Mesothelial cell of epicardium (in vitro differentiated cells): Measurements from ENCODE around the gene RAPGEF1. TPM values are rescaled to one million over a fixed set of nuclear protein-coding genes. Genes with fewer than 3 reads are reported as not detected.

ENCODE experiments used
- DNase-seq, 2 experiments: peaks; one replicate each; pipeline ENCODE4 v3.0.0; 2021; ENCODE audit warnings: low spot score in 2 of 2; ENCODE audit not compliant: unreplicated experiment in 2 of 2
- H3K27ac Mint-ChIP-seq: 2 replicates; pipeline ENCODE4 v1.8.0; 2021; ENCODE audit warnings: mixed read lengths
- H3K27me3 Mint-ChIP-seq: 2 replicates; pipeline ENCODE4 v1.8.0; 2021; ENCODE audit warnings: low read depth, mixed read lengths
- H3K36me3 Mint-ChIP-seq: 2 replicates; pipeline ENCODE4 v1.8.0; 2021; ENCODE audit warnings: mixed read lengths
- H3K4me1 Mint-ChIP-seq: 2 replicates; pipeline ENCODE4 v1.8.0; 2021; ENCODE audit warnings: mixed read lengths
- H3K4me3 Mint-ChIP-seq: 2 replicates; pipeline ENCODE4 v1.8.0; 2021; ENCODE audit warnings: mild to moderate bottlenecking, moderate library complexity, mixed read lengths
- H3K9me3 Mint-ChIP-seq: 2 replicates; pipeline ENCODE4 v1.8.0; 2021; ENCODE audit warnings: mixed read lengths
- total RNA-seq: library from RNA; stranded (reverse); gene quantifications from 3 replicates; pipeline ENCODE4 v1.2.1, GENCODE V29; 2021
- TF ChIP-seq, protein P1 (sequence below): fragments of 200-600 bp; sonication (generic); IDR thresholded peaks from one replicate; pipeline ENCODE4 v1.5.0; 2021; ENCODE audit warnings: antibody characterized with exemption; ENCODE audit not compliant: unreplicated experiment

Gene RAPGEF1
- total RNA-seq, 1 donor from 2014 or later, result 50.4 TPM

DNA sequence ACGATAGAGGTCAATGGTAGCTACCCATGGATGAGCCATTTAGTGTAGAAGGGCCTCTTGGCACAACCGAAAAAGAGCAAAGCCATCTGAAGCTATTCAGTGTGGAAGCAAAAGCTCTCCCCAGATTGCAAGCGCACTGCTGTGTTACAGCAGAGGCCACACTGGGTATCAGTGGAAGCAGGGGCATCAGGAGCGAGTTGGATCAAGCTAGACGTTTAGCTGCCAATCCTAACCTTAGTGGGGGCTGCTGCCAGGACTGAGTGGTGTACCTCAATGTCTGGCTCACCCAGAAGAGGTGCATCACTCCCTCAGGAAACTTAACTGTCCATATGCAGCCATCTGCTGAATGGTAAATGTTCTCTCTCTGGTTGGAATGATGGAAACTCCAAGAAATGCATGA is 44.5 kb downstream of the RAPGEF1 start:
- DNase-seq, result no peak
- no peaks in the 10 kb centered on the region for H3K27me3 Mint-ChIP-seq
- H3K36me3 Mint-ChIP-seq, result no peaks in the 10 kb centered on the region
- H3K4me1 Mint-ChIP-seq, result peaks cover 22% of the 10 kb centered on the region
- H3K9me3 Mint-ChIP-seq, result no peaks in the 10 kb centered on the region
- no peak overlapping the region for H3K27ac Mint-ChIP-seq
- TF ChIP-seq, protein P1, sequence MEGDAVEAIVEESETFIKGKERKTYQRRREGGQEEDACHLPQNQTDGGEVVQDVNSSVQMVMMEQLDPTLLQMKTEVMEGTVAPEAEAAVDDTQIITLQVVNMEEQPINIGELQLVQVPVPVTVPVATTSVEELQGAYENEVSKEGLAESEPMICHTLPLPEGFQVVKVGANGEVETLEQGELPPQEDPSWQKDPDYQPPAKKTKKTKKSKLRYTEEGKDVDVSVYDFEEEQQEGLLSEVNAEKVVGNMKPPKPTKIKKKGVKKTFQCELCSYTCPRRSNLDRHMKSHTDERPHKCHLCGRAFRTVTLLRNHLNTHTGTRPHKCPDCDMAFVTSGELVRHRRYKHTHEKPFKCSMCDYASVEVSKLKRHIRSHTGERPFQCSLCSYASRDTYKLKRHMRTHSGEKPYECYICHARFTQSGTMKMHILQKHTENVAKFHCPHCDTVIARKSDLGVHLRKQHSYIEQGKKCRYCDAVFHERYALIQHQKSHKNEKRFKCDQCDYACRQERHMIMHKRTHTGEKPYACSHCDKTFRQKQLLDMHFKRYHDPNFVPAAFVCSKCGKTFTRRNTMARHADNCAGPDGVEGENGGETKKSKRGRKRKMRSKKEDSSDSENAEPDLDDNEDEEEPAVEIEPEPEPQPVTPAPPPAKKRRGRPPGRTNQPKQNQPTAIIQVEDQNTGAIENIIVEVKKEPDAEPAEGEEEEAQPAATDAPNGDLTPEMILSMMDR, result no peak
- H3K4me3 Mint-ChIP-seq, result no peak overlapping the region

DNA sequence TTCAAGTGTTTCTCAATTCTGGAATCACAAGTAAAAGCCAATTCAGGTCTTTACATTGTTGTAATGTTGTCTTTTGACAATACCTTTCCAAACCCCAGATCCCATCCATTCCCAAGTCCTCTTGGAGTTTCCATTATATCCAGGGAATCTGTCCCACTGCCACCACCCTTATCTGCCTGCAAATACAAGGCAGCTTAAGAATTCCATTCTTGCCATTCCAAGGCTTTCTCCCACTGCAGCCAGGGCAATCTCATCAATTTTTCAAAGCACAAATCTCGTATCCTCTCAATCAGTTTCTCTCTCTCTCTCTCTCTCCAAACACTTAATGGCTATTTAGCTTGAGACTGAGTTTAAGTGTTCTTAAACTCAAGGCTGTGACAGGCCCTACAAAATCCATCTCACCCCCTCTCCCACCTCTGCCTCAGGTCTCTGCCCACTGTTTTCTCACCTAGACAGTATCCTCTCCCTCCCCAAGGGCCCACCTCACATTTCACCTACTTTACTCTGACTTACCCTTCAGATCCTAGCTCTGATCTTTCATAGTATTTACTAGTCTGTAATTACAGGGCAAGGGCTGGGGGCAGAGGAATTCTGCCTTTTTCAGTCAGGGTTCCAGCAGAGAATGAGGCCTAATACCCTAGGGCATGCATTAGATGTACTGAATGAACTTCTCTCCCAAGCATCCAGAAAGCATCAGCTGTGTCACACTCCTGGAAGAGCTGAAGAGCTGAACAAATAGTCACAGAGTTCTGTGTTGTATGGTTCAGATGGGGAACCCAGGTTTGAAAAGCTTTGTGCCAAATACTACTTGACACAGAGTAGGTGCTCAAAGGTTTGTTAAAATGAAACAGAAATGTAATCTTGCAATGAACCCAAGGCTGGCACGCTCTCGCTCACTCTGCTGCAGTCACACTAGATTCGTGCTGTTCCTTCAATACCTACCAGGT is 46.0 kb downstream of the RAPGEF1 start:
- no peaks in the 10 kb centered on the region for H3K27me3 Mint-ChIP-seq
- H3K4me1 Mint-ChIP-seq, result peaks cover 22% of the 10 kb centered on the region

DNA sequence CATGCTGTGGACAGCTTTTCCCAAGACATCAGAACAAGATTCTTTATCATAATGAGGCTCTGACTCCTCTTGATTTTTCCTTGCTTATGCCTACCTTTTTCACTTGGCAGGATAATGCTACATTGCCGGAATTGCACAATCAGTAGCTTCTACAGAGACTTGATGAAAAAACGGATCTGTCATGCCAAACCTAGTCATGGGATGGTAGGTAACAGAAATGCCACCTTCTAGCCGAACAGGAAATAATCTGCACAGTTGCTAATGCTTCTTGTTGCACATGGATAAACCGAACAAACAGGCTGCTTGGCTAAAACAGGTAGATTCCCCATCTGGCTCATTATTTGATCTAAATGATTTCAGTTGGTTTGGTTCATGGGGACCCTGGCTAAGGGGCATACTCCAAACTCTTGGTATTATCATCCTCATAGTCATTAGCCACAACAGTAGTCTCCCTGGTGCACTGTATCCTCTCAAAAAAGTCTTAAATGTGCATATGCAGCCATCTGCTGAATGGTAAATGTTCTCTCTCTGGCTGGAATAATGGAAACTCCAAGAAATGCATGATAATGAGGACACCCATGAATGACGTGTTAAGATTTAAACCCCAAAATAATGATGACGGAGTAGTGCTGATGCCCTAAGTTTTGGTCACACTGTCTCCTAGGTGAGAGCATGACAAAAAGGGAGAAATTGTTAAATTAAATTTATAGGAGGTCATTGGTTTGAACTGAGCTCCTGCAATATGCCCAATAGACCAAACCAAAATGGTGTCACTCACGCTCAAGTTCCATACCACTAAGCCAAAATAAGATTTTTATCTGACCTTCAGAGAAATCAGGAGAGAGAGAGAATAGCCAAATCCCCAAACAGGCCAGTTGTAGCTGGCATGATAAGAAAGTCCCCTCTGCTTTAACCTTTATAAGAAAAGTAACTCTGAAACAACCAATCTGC is 47.0 kb downstream of the RAPGEF1 start:
- Mint-ChIP-seq H3K27me3 (no peaks in the 10 kb centered on the region), H3K36me3 (no peaks in the 10 kb centered on the region), H3K9me3 (no peaks in the 10 kb centered on the region), H3K4me3 (no peak overlapping the region), H3K27ac (no peak overlapping the region), H3K4me1 (peaks cover 19% of the 10 kb centered on the region)
- TF ChIP-seq, protein P1, result no peak
- no peak for DNase-seq

More for the DNA sequence above, 46.0 kb downstream of the RAPGEF1 start:
- H3K9me3 Mint-ChIP-seq, result no peaks in the 10 kb centered on the region
- DNase-seq, result no peak
- TF ChIP-seq, protein P1, result no peak
- no peak overlapping the region for H3K4me3 Mint-ChIP-seq
- H3K27ac Mint-ChIP-seq, result no peak overlapping the region
- no peaks in the 10 kb centered on the region for H3K36me3 Mint-ChIP-seq

DNA sequence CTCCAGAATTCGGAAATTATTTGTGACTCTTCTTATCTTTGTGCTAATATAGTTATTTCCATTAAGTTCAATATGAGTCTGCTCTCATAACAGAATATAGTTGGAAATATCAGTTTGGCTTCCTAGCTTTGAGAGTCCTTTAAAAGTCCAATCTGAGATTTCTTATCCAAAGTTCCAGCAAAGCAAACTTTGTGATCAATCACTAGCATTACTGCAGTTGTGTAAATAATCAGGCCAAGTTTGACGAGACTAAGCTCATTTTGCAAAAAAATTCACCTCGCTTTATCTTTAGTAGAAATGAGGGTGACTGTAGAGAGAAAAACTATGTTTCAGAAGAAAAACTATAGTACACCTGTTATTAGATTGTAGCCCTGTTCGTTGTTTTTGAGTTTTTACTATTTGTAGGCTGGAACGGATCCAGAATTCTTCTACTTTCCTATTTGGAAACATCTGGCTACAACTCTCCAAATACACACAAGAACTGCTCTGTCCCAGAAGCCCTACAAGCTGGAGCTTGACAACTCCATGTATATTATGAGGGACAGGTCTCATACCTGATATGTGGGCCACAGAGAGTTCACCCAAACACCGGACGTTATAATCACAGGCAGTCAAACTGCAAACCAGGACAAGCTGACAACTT is 47.8 kb downstream of the RAPGEF1 start:
- no peaks in the 10 kb centered on the region for H3K27me3 Mint-ChIP-seq
- no peaks in the 10 kb centered on the region for H3K36me3 Mint-ChIP-seq
- peaks cover 19% of the 10 kb centered on the region for H3K4me1 Mint-ChIP-seq
- TF ChIP-seq, protein P1, result no peak
- H3K9me3 Mint-ChIP-seq, result no peaks in the 10 kb centered on the region
- no peak for DNase-seq
- no peak overlapping the region for H3K4me3 Mint-ChIP-seq
- H3K27ac Mint-ChIP-seq, result no peak overlapping the region

DNA sequence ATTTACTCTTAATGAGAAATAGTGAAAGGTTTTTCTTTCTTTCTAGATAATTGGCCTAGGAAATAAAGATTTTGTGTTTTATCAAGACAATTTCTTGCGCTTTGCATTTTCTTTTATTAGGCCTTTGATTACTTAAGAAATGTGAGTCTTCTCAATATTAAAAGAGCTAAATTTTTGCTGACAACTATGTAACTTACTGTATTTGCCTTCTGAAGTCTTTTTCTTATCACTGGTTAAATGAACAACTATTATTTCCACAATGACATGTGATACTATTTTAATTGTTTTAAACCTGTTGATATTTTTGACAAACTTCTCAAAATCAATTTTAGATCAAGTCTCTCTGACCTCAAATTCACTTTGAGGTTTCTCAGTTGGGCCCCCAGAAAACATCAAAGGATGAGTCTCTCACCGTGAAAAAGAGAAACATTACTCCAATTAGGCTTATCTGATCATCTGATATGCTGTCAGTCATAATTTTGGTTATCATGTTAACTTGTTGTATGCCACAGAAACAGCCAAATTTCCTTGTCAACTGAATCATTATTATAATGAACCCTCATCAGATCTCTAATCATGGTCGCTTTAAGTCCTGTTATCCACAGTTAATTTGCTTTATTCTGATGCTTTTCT is 48.8 kb downstream of the RAPGEF1 start:
- Mint-ChIP-seq H3K4me1 (peaks cover 19% of the 10 kb centered on the region), H3K4me3 (no peak overlapping the region), H3K36me3 (no peaks in the 10 kb centered on the region)

More for the DNA sequence above, 48.8 kb downstream of the RAPGEF1 start:
- TF ChIP-seq, protein P1, result no peak
- DNase-seq, result no peak
- H3K27me3 Mint-ChIP-seq, result no peaks in the 10 kb centered on the region
- no peaks in the 10 kb centered on the region for H3K9me3 Mint-ChIP-seq
- H3K27ac Mint-ChIP-seq, result no peak overlapping the region
